HepG2 (cell line): ENCODE results near the gene SLC25A47. TPM values are rescaled to one million over a fixed set of nuclear protein-coding genes. Genes with fewer than 3 reads are reported as not detected.

Experiments used
- ARNT2 ChIP-seq: sonication (generic); formaldehyde crosslinking; IDR thresholded peaks from 2 replicates; pipeline ENCODE4 v1.8.0; 2022; ENCODE audit warnings: mild to moderate bottlenecking, low read depth, missing genetic modification reagents, moderate library complexity
- ARNTL ChIP-seq: sonication (generic); formaldehyde crosslinking; IDR thresholded peaks from 2 replicates; pipeline ENCODE4 v1.4.0; 2020; ENCODE audit warnings: mild to moderate bottlenecking, missing genetic modification reagents
- DPF2 ChIP-seq: sonication (generic); formaldehyde crosslinking; IDR thresholded peaks from 2 replicates; pipeline ENCODE4 v1.4.0; 2020; ENCODE audit warnings: mild to moderate bottlenecking, low read depth, missing genetic modification reagents, borderline replicate concordance
- EED ChIP-seq: sonication (generic); formaldehyde crosslinking; IDR thresholded peaks from 2 replicates; pipeline ENCODE4 v1.5.0; 2020; ENCODE audit warnings: mild to moderate bottlenecking, missing genetic modification reagents
- GABPA ChIP-seq, 2 experiments: IDR thresholded peaks; 2 replicates each; pipeline ENCODE4 v1.6.1; 2011 to 2016; ENCODE audit warnings: low read depth in 2 of 2, low read length in 1 of 2, missing biosample characterization in 1 of 2, missing genetic modification characterization in 1 of 2
- HNRNPUL1 ChIP-seq: fragments of 200-400 bp; formaldehyde crosslinking; IDR thresholded peaks from 2 replicates; pipeline ENCODE4 v1.6.1; 2017; ENCODE audit warnings: low read depth, mild to moderate bottlenecking, low read length, moderate library complexity
- IKZF4 ChIP-seq: sonication (generic); formaldehyde crosslinking; IDR thresholded peaks from 2 replicates; pipeline ENCODE4 v1.5.1; 2020; ENCODE audit warnings: borderline replicate concordance, mild to moderate bottlenecking, low read depth, missing genetic modification reagents; ENCODE audit errors: not compliant biosample characterization
- KDM2A ChIP-seq: sonication (generic); formaldehyde crosslinking; IDR thresholded peaks from 2 replicates; pipeline ENCODE4 v1.4.0; 2020; ENCODE audit warnings: low read depth, missing genetic modification reagents, borderline replicate concordance
- MBD4 ChIP-seq: IDR thresholded peaks from 2 replicates; pipeline ENCODE4 v1.6.1; 2012; ENCODE audit warnings: low read length, inconsistent platforms, borderline replicate concordance
- MYC ChIP-seq: sonication (generic); formaldehyde crosslinking; IDR thresholded peaks from 2 replicates; pipeline ENCODE4 v1.9.0; 2021; ENCODE audit warnings: missing genetic modification reagents, borderline replicate concordance
- NR3C1 ChIP-seq: sonication (generic); formaldehyde crosslinking; IDR thresholded peaks from 2 replicates; pipeline ENCODE4 v1.4.0; 2020; ENCODE audit warnings: missing genetic modification reagents
- ONECUT2 ChIP-seq: sonication (generic); formaldehyde crosslinking; IDR thresholded peaks from 2 replicates; pipeline ENCODE4 v1.4.0; 2020; ENCODE audit warnings: missing genetic modification reagents
- PHB2 ChIP-seq: fragments of 450-650 bp; IDR thresholded peaks from 2 replicates; pipeline ENCODE4 v1.6.1; 2018; ENCODE audit not compliant: partially characterized antibody
- POGZ ChIP-seq: sonication (generic); formaldehyde crosslinking; IDR thresholded peaks from 2 replicates; pipeline ENCODE4 v1.4.0; 2020; ENCODE audit warnings: mild to moderate bottlenecking, missing genetic modification reagents
- SMYD3 ChIP-seq: sonication (generic); formaldehyde crosslinking; IDR thresholded peaks from 2 replicates; pipeline ENCODE4 v1.8.1; 2023; ENCODE audit warnings: mild to moderate bottlenecking, missing genetic modification reagents
- SP140L ChIP-seq: sonication (generic); formaldehyde crosslinking; IDR thresholded peaks from 2 replicates; pipeline ENCODE4 v1.4.0; 2020; ENCODE audit warnings: missing genetic modification reagents, borderline replicate concordance
- ZNF121 ChIP-seq: sonication (generic); formaldehyde crosslinking; IDR thresholded peaks from 2 replicates; pipeline ENCODE4 v1.5.0; 2020; ENCODE audit warnings: mild to moderate bottlenecking, missing genetic modification reagents
- ZNF788 ChIP-seq: sonication (generic); formaldehyde crosslinking; IDR thresholded peaks from 2 replicates; pipeline ENCODE4 v1.5.0; 2020; ENCODE audit warnings: mild to moderate bottlenecking, missing genetic modification reagents, borderline replicate concordance
- polyA plus RNA-seq, 8 experiments: library from polyadenylated mRNA; depleted of rRNA in 3 of 8; stranded (reverse) in 7 of 8; unstranded in 1 of 8; fragments of >200 nt; fragmentation: Illumina TruSeq in 4 of 8; extraction: Trizol in 4 of 8; gene quantifications; 2 replicates each; pipeline versions ENCODE4 v1.2.1 to v1.2.3, GENCODE V29; 2011 to 2016; ENCODE audit warnings: low read depth in 4 of 8, missing spikeins in 1 of 8, mixed read lengths in 1 of 8; ENCODE audit not compliant: insufficient read depth in 1 of 8
- total RNA-seq, 5 experiments: library from RNA; depleted of rRNA; stranded (reverse); fragments of >200 nt; fragmentation: Illumina TruSeq; extraction: Trizol; gene quantifications; 2 replicates each; pipeline ENCODE4 v1.2.3, GENCODE V29; 2016; ENCODE audit warnings: low read depth in 1 of 5
- TF ChIP-seq, protein P1 (sequence below): sonication (generic); formaldehyde crosslinking; IDR thresholded peaks from 2 replicates; pipeline ENCODE4 v1.4.0; 2020; ENCODE audit warnings: missing genetic modification reagents
- TF ChIP-seq, protein P2 (sequence below): sonication (generic); formaldehyde crosslinking; IDR thresholded peaks from 2 replicates; pipeline ENCODE4 v1.5.0; 2020; ENCODE audit warnings: mild to moderate bottlenecking, missing genetic modification reagents
- TF ChIP-seq, protein P3 (sequence below): sonication (generic); formaldehyde crosslinking; IDR thresholded peaks from 2 replicates; pipeline ENCODE4 v1.8.0; 2022; ENCODE audit warnings: mild to moderate bottlenecking, missing genetic modification reagents
- TF ChIP-seq, protein P4 (sequence below): sonication (generic); formaldehyde crosslinking; conservative IDR thresholded peaks from 2 replicates; pipeline ENCODE4 v1.8.1; 2023; ENCODE audit warnings: missing genetic modification reagents

SLC25A47 gene
- total and polyA plus RNA-seq, 2 of the 13 experiments (the other 11 are each of a cell fraction or from before 2014, with no cell fraction given), result 1.0 to 1.7 TPM

DNA sequence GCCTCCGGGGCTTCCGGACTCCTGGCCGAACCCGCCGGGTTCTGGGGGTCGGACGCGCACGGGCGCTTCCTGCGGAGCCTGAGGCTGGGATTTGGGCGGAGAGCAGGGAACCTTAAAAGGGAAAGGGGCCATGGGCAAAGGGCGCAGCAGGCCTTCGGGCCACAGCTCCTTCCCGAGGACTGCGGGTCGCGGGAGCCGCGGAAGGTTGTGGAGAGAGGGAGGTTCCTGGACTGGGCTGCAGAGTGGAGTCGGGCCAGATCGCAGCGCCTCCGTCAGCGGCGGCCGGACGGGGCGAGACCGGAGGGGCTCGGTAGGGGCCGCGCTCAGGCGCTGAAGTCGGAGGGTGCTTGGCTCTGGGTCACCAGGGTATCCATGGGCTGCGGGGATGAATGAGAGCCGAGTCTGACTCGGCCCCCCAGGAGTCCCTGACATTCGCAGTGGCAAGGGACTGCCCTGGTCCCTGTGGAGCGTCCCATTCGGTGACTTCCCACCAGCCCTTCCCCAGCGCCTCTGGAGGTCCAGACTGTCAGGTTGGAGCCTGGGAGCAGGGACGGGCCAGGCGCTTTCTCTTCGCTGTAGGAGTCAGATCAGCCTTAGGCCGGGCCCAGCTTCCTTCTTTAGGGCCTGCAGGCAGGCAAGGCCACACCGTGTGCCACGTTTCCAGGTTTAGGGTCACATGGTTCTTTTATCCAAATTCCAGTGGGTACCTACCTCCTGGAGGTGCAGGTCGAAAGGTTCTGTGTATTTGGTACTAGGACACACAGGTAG is 16.0 kb upstream of the SLC25A47 start (continued):
- TF ChIP-seq, protein P1, sequence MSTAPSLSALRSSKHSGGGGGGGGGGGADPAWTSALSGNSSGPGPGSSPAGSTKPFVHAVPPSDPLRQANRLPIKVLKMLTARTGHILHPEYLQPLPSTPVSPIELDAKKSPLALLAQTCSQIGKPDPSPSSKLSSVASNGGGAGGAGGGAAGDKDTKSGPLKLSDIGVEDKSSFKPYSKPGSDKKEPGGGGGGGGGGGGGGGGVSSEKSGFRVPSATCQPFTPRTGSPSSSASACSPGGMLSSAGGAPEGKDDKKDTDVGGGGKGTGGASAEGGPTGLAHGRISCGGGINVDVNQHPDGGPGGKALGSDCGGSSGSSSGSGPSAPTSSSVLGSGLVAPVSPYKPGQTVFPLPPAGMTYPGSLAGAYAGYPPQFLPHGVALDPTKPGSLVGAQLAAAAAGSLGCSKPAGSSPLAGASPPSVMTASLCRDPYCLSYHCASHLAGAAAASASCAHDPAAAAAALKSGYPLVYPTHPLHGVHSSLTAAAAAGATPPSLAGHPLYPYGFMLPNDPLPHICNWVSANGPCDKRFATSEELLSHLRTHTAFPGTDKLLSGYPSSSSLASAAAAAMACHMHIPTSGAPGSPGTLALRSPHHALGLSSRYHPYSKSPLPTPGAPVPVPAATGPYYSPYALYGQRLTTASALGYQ (CRISPR knock-in tag), result no peak
- TF ChIP-seq GABPA (IDR thresholded peaks at IDR 0.05; ENCODE audit: low read depth, low read length) (no peak), GABPA (CRISPR knock-in tag; IDR thresholded peaks at IDR 0.05; ENCODE audit: low read depth) (no peak), KDM2A (CRISPR knock-in tag) (peak; percentile 15; the same call in 1 of the 2 replicates), SMYD3 (CRISPR knock-in tag) (no peak), MBD4 (no peak), MYC (CRISPR knock-in tag) (no peak; the same call in 1 of the 2 replicates), DPF2 (CRISPR knock-in tag) (no peak), ZNF788 (CRISPR knock-in tag) (0 out of 2 replicates have a peak, but pooled peaks have one; percentile 18), POGZ (CRISPR knock-in tag) (peak; percentile 37; the same call in 1 of the 2 replicates), ONECUT2 (no peak), SP140L (CRISPR knock-in tag) (no peak), IKZF4 (CRISPR knock-in tag) (no peak), ARNTL (CRISPR knock-in tag) (no peak), NR3C1 (CRISPR knock-in tag) (no peak), PHB2 (no peak), EED (CRISPR knock-in tag) (peak; percentile 58; the same call in 1 of the 2 replicates), HNRNPUL1 (no peak), ZNF121 (CRISPR knock-in tag) (no peak), ARNT2 (CRISPR knock-in tag) (no peak)
- TF ChIP-seq, protein P2, sequence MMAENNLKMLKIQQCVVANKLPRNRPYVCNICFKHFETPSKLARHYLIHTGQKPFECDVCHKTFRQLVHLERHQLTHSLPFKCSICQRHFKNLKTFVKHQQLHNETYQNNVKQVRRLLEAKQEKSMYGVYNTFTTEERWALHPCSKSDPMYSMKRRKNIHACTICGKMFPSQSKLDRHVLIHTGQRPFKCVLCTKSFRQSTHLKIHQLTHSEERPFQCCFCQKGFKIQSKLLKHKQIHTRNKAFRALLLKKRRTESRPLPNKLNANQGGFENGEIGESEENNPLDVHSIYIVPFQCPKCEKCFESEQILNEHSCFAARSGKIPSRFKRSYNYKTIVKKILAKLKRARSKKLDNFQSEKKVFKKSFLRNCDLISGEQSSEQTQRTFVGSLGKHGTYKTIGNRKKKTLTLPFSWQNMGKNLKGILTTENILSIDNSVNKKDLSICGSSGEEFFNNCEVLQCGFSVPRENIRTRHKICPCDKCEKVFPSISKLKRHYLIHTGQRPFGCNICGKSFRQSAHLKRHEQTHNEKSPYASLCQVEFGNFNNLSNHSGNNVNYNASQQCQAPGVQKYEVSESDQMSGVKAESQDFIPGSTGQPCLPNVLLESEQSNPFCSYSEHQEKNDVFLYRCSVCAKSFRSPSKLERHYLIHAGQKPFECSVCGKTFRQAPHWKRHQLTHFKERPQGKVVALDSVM, result no peak
- TF ChIP-seq, protein P3, sequence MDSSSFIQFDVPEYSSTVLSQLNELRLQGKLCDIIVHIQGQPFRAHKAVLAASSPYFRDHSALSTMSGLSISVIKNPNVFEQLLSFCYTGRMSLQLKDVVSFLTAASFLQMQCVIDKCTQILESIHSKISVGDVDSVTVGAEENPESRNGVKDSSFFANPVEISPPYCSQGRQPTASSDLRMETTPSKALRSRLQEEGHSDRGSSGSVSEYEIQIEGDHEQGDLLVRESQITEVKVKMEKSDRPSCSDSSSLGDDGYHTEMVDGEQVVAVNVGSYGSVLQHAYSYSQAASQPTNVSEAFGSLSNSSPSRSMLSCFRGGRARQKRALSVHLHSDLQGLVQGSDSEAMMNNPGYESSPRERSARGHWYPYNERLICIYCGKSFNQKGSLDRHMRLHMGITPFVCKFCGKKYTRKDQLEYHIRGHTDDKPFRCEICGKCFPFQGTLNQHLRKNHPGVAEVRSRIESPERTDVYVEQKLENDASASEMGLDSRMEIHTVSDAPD (CRISPR knock-in tag), result no peak
- TF ChIP-seq, protein P4, sequence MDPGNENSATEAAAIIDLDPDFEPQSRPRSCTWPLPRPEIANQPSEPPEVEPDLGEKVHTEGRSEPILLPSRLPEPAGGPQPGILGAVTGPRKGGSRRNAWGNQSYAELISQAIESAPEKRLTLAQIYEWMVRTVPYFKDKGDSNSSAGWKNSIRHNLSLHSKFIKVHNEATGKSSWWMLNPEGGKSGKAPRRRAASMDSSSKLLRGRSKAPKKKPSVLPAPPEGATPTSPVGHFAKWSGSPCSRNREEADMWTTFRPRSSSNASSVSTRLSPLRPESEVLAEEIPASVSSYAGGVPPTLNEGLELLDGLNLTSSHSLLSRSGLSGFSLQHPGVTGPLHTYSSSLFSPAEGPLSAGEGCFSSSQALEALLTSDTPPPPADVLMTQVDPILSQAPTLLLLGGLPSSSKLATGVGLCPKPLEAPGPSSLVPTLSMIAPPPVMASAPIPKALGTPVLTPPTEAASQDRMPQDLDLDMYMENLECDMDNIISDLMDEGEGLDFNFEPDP (CRISPR knock-in tag), result no peak
